Activated CD4-positive, alpha-beta memory T cell treated with anti-CD3 and anti-CD28 coated beads, Interleukin-2, amount 10 ng/mL, durations not matched to agents 7 days and 5 days (primary cell): ENCODE measurements around the gene POR. TPM values are rescaled to one million over a fixed set of nuclear protein-coding genes. Genes with fewer than 3 reads are reported as not detected.

ENCODE experiments used
- CTCF ChIA-PET: fragments of 350-600 bp; sonication (Branson Sonifier 250); formaldehyde crosslinking; loops from one replicate; lab custom pipeline; 2021; ENCODE audit warnings: antibody characterized with exemption, inconsistent platforms; lab: Charles Lee
- POLR2A ChIA-PET: fragments of 350-600 bp; sonication (Branson Sonifier 250); formaldehyde crosslinking; loops from one replicate; lab custom pipeline; 2021; ENCODE audit warnings: antibody characterized with exemption; lab: Charles Lee
- DNase-seq: peaks from one replicate; pipeline ENCODE4 v3.0.0-alpha.2; 2020
- H3K27ac Mint-ChIP-seq: one replicate; pipeline ENCODE4 v1.8.0; 2021; ENCODE audit warnings: mild to moderate bottlenecking, mixed read lengths
- H3K27me3 Mint-ChIP-seq: one replicate; pipeline ENCODE4 v1.8.0; 2021; ENCODE audit warnings: mixed read lengths
- H3K36me3 Mint-ChIP-seq: one replicate; pipeline ENCODE4 v1.8.0; 2021; ENCODE audit warnings: low read depth, mixed read lengths
- H3K4me1 Mint-ChIP-seq: one replicate; pipeline ENCODE4 v1.8.0; 2021; ENCODE audit warnings: mixed read lengths
- H3K4me3 Mint-ChIP-seq: one replicate; pipeline ENCODE4 v1.8.0; 2021; ENCODE audit warnings: mild to moderate bottlenecking, mixed read lengths
- H3K9me3 Mint-ChIP-seq: one replicate; pipeline ENCODE4 v1.8.0; 2021; ENCODE audit warnings: mixed read lengths
- total RNA-seq, 2 experiments: library from RNA; stranded (reverse); gene quantifications; one replicate each; pipeline ENCODE4 v1.2.3, GENCODE V29; 2021

POR gene
- total RNA-seq, 2 experiments from 2014 or later, result 34.0 to 45.3 TPM

DNA sequence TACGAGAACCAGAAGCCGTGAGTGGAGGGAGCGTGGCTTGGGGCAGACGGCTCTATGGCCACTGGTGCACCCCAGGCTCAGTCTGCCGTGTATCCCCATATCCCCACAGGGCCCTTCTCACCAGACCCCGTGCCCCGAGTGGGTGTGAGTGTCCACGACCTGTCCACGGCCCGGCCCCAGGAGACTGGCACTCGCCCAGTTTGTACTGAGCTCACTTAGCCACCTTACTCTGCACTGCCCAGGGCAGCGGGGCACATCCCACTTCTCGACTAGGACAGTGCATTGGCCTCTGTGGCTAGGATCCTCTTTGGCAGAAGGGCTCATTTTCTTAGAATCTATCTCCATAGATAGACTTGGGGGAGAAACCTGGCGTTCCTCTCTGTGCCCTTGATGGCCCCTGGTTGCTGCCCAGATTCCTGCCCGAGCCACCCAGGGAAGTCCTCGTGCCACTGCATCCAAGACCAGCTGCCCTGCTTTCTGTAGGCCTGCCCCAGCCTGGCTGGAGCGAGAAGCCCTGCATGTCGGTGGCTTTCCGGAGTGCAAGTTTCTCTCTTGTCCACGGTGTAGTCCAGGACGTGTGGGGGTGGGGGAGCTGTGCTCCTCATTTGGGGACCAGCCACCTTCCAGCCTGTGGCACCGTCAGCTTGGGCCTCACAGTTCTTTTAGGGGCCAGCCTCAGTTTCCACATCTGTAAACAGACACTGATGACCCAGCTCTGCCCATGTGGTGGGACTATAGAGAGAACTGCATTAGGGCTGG, 67.5 kb downstream of the POR start:
- ChIA-PET CTCF (no interaction called here), POLR2A (no interaction called here)
- DNase-seq, result no peak
- no peak overlapping the region for H3K4me3 Mint-ChIP-seq
- no peaks in the 10 kb centered on the region for H3K9me3 Mint-ChIP-seq
- H3K27ac Mint-ChIP-seq, result no peak overlapping the region
- H3K4me1 Mint-ChIP-seq, result no peaks in the 10 kb centered on the region
- no peaks in the 10 kb centered on the region for H3K27me3 Mint-ChIP-seq
- H3K36me3 Mint-ChIP-seq, result peaks cover 8% of the 10 kb centered on the region

DNA sequence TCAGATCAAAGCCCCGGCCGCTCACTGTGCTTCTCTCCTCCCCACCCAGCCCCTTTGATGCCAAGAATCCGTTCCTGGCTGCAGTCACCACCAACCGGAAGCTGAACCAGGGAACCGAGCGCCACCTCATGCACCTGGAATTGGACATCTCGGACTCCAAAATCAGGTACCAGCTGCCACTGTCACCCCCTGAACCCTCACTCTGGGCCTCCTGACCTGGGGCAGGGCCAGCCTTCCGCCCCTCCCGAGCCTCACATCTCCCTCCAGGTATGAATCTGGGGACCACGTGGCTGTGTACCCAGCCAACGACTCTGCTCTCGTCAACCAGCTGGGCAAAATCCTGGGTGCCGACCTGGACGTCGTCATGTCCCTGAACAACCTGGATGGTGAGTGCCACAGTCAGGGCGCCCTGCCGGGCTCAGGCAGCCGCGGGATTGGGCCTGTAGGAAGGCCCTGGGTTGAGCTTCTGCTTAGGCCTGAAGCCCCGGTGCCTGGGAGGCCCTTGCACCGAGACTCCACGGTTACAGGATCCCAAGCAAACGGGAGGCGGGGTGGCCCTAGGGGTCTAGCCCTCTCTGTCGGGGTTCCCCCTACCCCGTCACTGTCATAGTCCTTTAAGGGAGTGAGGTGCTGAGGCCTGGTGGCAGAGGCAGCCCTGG, 68.6 kb downstream of the POR start:
- no peaks in the 10 kb centered on the region for H3K27me3 Mint-ChIP-seq
- no peak overlapping the region for H3K4me3 Mint-ChIP-seq
- no peaks in the 10 kb centered on the region for H3K9me3 Mint-ChIP-seq
- H3K27ac Mint-ChIP-seq, result no peak overlapping the region
- no peaks in the 10 kb centered on the region for H3K4me1 Mint-ChIP-seq
- ChIA-PET POLR2A (no interaction called here), CTCF (no interaction called here)
- peaks cover 8% of the 10 kb centered on the region for H3K36me3 Mint-ChIP-seq
- no peak for DNase-seq

- Mint-ChIP-seq H3K9me3 (no peaks in the 10 kb centered on the region), H3K4me3 (no peak overlapping the region), H3K27ac (no peak overlapping the region), H3K27me3 (no peaks in the 10 kb centered on the region), H3K4me1 (no peaks in the 10 kb centered on the region), H3K36me3 (peaks cover 8% of the 10 kb centered on the region)
- ChIA-PET CTCF (no interaction called here), POLR2A (interaction anchor here (1.2 kb wide), 1 partner anchor 10 kb away, joined by 3 read pairs; no protein-coding TSS in a partner anchor)
- DNase-seq, result no peak
Measured at GRCh38 chr7:75984130-75985008, 69.4 kb downstream of the POR start.

- Mint-ChIP-seq H3K9me3 (no peaks in the 10 kb centered on the region), H3K4me1 (peaks cover 2% of the 10 kb centered on the region), H3K36me3 (peaks cover 8% of the 10 kb centered on the region), H3K27me3 (no peaks in the 10 kb centered on the region), H3K4me3 (no peak overlapping the region), H3K27ac (no peak overlapping the region)
- DNase-seq, result no peak
- ChIA-PET POLR2A (interaction anchor here (1.2 kb wide), 1 partner anchor 9 kb away, joined by 3 read pairs; no protein-coding TSS in a partner anchor), CTCF (no interaction called here)
Measured at GRCh38 chr7:75985009-75985517, 70.1 kb downstream of the POR start.

DNA sequence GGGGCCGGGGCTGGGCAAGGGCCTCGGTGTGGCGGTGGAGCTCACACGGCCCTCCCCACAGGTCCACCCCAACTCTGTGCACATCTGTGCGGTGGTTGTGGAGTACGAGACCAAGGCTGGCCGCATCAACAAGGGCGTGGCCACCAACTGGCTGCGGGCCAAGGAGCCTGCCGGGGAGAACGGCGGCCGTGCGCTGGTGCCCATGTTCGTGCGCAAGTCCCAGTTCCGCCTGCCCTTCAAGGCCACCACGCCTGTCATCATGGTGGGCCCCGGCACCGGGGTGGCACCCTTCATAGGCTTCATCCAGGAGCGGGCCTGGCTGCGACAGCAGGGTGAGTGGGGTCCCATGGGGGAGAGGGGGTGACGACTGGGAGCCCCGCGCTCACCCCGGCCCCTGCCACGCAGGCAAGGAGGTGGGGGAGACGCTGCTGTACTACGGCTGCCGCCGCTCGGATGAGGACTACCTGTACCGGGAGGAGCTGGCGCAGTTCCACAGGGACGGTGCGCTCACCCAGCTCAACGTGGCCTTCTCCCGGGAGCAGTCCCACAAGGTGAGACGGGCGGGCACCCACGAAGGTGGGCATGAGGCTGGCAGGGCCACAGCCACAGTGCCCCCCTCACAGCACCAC, 70.7 kb downstream of the POR start:
- H3K36me3 Mint-ChIP-seq, result peaks cover 8% of the 10 kb centered on the region
- H3K4me3 Mint-ChIP-seq, result no peak overlapping the region
- no peak overlapping the region for H3K27ac Mint-ChIP-seq
- peaks cover 5% of the 10 kb centered on the region for H3K4me1 Mint-ChIP-seq
- no peaks in the 10 kb centered on the region for H3K27me3 Mint-ChIP-seq
- CTCF ChIA-PET, result no interaction called here
- no peaks in the 10 kb centered on the region for H3K9me3 Mint-ChIP-seq
- POLR2A ChIA-PET, result interaction anchor here (1.2 kb wide), 1 partner anchor 8 kb away, joined by 3 read pairs; no protein-coding TSS in a partner anchor
- DNase-seq, result no peak

GRCh38 chr7:75986147-75986781, 71.3 kb downstream of the POR start:
- ChIA-PET POLR2A (no interaction called here), CTCF (no interaction called here)
- Mint-ChIP-seq H3K4me3 (no peak overlapping the region), H3K36me3 (peaks cover 8% of the 10 kb centered on the region), H3K4me1 (peaks cover 5% of the 10 kb centered on the region), H3K27me3 (no peaks in the 10 kb centered on the region), H3K9me3 (no peaks in the 10 kb centered on the region), H3K27ac (no peak overlapping the region)
- DNase-seq, result no peak

DNA sequence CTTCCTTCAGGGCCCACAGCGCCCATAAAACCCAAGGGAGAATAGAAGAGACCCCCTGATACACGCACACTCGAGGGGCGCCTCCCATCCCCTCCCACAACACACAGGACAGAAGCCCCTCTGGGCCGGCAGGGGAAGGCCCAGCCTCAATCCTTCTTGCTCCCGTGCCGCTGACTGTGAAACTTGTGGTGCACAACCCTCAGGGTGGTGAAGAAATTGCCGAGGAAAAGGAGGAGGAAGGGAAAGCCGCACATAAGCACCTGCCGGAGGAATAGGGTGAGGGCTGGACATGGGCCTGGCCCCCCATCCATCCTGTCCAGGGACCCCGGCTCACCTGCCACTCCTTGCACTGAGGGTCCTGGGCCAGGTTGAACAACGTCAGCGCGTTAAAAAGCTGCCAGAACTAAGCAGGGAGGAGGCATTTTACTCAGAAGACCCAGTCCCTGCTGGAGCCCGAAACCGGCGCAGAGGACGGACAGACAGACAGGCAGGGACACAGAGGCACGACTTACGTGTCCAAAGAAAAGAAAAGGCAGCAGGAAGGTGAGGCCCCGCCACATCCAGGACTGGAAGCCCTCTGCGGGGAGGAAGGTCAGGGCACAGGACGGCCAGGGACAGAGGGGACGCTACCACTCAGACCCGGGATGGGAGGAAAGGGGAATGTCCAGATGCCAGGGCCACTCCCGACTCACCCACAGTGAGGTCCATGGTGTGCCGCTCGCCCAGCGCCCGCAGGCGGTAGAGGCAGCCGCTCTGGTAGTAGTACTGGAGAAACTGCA, 72.3 kb downstream of the POR start:
- CTCF ChIA-PET, result no interaction called here
- Mint-ChIP-seq H3K4me3 (no peak overlapping the region), H3K9me3 (no peaks in the 10 kb centered on the region), H3K27ac (no peak overlapping the region), H3K36me3 (peaks cover 8% of the 10 kb centered on the region), H3K27me3 (no peaks in the 10 kb centered on the region), H3K4me1 (peaks cover 5% of the 10 kb centered on the region)
- POLR2A ChIA-PET, result no interaction called here
- DNase-seq, result no peak

DNA sequence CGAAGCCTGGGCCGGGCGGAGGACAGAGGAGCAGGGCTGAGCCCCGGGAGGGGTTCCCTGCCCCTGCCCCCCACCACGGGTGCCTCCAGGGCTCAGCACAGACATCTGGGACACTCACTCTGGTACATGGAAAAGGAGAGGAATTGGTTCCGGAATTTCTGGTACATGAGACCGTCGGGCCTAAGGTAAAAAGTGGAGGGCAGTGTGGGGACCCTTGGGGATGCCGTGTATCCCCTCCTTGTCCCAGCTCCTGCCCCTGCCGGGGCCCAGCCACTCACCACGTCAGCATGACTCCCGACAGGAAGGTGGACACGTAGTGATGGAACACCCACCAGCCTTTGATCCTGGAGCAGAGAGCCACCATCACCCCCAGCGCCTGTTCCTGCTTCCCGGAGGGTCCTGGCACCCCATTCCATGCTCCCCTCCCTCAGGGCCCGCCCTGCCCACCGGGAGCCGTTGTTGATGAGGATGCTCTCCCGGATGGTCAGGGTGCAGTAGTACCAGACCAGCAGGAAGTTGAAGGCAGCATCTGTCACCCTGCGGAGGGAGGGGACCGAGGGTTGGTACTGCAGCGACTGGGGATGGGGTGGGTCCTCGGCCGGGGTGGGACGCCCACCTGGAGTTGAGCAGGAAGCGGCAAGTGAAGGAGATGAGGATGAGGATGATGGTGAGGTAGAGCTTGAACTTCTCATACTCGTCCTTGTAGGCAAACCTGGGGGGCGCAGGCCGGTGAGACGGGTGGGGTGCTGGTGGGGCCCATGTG, 73.0 kb downstream of the POR start:
- H3K9me3 Mint-ChIP-seq, result no peaks in the 10 kb centered on the region
- ChIA-PET CTCF (no interaction called here), POLR2A (no interaction called here)
- no peak for DNase-seq
- no peak overlapping the region for H3K27ac Mint-ChIP-seq
- no peak overlapping the region for H3K4me3 Mint-ChIP-seq
- peaks cover 8% of the 10 kb centered on the region for H3K36me3 Mint-ChIP-seq
- H3K27me3 Mint-ChIP-seq, result no peaks in the 10 kb centered on the region
- H3K4me1 Mint-ChIP-seq, result peaks cover 6% of the 10 kb centered on the region

DNA sequence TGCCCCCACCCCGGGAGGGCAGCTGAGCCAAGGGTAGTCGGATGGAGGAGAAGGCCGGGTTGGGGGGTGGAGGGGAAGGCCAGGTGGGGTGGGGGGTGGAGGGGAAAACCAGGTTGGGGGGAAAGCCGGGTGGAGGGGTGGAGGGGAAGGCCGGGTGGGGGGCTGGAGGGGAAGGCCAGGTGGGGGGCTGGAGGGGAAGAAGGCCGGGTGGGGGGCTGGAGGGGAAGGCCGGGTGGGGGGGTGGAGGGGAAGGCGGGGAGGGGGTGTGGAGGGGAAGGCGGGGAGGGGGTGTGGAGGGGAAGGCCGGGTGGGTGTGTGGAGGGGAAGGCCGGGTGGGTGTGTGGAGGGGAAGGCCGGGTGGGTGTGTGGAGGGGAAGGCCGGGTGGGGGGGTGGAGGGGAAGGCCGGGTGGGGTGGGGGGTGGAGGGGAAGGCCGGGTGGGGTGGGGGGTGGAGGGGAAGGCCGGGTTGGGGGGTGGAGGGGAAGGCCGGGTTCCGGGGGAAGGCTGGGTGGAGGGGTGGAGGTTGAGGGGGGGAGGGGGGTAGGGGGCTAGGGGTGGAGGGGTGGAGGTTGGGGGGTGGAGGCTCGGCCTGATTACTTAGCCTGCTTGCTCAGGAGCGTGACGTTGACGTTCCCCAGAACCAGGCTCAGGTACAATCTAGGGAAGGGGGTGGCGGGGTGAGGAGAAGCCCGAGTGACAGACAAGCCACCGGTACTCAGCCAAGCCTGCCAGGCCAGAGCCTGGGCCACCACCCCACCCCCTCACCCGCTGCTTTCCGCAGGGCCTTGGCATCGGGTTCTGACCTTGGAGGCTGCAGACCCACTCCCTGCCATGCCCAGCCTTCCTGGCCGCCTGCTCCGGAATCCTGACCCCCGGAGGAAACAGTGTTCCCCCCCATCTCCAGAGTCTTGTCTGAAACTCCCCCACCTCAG, 73.9 kb downstream of the POR start:
- POLR2A ChIA-PET, result no interaction called here
- no peaks in the 10 kb centered on the region for H3K27me3 Mint-ChIP-seq
- H3K36me3 Mint-ChIP-seq, result peaks cover 8% of the 10 kb centered on the region
- peaks cover 12% of the 10 kb centered on the region for H3K4me1 Mint-ChIP-seq
- CTCF ChIA-PET, result no interaction called here
- H3K27ac Mint-ChIP-seq, result no peak overlapping the region
- H3K4me3 Mint-ChIP-seq, result no peak overlapping the region
- no peak for DNase-seq
- H3K9me3 Mint-ChIP-seq, result no peaks in the 10 kb centered on the region

DNA sequence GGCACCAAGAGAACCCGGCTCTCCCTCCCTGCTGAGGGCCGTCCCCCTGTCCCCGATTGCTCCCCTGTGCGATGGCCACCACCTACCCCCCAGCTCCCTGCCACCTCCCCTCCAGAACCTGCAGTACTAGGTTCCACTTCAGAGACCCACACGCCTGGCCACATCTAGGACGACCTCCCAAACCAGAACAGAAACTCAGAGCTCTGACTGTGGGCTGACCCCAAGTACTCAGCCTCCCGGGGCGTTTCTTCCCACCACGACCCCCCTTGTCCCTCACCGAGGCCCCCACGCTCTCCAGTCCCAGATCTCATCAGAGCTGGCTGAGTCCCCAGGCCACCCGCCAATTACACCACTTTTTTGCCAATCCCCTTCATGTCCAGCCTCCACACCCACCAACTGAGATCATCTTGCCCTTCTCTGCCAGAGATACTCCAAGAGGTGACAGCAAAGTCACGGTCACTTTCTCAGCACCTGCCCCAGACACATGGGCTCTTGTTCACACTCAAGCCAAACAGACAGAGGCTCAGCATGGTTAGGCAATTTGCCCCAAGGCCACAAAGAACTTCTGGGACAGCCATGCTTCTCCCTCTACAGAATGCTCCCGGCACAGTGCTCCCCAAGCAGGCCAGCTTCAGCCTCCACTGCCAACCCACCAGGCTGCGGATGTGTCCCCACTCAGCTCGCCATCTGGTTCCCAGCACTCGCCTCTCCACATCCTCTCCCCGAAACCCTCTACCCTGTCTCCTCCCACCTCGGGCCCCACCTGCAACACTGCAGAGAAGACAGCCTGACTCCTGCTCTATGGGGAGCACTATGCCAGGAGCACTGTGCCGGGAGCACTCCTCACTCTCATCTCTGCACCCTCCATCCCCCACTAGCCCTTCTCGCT, 74.8 kb downstream of the POR start:
- Mint-ChIP-seq H3K4me3 (no peak overlapping the region), H3K36me3 (peaks cover 8% of the 10 kb centered on the region), H3K27me3 (no peaks in the 10 kb centered on the region), H3K4me1 (peaks cover 13% of the 10 kb centered on the region), H3K27ac (no peak overlapping the region), H3K9me3 (no peaks in the 10 kb centered on the region)
- POLR2A ChIA-PET, result interaction anchor here (1.8 kb wide), 1 partner anchor 75 kb away, joined by 5 read pairs; the partner anchor contains the start of gene POR
- no peak for DNase-seq
- CTCF ChIA-PET, result no interaction called here
